GM18907 (cell line): Measurements from ENCODE around the gene LMF1.

Experiments used
- ATAC-seq: cut with Tn5 transposase; IDR thresholded peaks from one replicate; pipeline ENCODE4 v1.9.1; 2021; ENCODE audit warnings: mild to moderate bottlenecking, moderate library complexity; ENCODE audit not compliant: unreplicated experiment

Gene LMF1

DNA sequence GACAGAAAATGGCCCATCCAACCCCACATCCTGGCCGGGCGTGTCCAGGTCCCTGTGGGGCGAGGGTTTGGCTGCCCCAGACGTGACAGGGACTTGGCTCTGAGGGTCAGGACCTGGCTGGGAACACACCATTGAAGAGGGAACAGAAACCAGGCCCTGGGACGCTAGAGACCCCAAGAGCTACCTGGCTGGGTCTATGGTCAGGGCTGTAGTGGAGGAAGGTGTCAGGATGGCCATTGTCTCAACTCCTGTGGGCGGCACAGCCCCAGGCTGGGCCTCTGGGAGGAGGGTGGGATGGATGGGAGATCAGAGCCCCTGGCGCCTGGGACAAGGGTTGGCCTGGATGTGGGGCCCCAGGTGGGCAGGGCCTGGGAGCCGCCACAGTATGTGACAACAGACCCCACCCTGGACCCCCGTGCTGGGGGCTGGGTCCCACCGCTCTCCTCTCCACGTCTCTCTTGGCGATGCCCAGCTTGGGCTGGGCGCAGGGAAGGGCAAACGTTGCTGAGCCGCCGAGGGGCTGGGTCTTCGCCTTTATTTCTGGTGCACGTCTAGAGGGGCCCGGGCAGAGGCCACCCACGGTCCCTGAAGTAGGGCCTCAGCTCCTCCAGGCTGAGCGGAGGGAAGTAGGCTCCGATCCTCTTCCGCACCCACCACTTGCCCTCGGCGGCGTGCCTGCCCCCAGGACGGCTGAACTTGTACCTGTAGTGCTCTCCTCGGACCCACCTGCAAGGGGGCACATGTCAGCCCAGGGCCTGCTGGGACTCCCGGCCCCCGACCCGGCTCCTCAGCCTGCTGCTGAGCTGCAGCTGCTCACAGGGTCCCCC lies 116.6 kb downstream of the LMF1 start:
- ATAC-seq = no peak

DNA sequence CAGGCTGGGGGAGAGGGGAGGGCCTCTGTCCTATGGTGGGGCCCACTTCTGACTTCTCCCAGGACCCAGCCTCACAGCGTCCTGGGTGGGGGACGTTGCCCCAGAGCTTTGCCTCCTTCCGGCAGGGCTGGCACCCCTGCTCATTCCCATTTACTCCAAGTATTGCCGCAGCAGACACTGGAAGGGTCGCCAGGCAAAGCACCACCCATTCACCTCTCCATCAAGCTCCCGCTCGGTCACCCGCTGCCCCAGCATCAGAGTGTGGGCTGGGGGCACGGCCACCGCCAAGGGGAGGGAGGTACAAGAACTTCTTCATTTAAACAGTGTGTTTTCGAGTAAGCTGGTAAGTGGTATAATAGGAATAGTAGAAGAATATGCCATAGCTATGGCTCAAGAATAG lies 117.5 kb downstream of the LMF1 start:
- ATAC-seq = no peak

DNA sequence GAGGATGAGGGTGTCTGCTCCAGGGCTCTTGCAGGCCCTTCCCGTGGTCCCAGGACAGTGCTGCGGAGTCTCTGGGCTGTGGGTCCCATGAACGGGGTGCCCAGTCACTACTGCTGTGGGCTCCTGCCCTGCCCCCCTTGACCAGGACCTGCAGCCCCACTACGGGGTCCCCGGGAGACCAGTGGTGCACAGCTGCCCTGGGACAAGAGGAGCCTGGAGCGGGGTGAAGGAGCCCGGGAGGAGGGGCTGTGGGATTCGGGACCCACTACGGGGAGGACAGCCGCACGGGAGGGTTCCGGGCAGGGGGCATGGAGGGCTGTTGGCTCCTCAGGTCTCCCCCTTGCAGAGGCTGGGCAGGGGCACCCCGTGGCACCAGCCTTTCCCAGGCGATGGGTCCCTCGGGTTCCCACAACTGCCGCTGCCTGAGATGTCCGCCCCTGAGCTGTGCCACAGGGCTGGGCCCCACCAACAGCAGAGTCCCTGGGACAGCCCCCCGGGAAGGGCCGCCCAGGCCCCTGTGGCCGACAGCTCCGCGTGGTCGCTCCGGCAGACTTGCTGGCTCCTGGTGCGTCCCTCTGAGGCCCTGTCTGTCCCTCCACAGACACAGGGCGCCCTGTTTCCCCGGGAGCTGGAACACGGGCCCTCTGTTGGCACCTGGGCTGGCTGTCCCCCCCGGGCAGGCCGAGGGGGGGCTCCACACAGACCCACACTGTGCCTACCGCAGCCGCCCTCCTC lies 118.2 kb downstream of the LMF1 start:
- no peak for ATAC-seq

DNA sequence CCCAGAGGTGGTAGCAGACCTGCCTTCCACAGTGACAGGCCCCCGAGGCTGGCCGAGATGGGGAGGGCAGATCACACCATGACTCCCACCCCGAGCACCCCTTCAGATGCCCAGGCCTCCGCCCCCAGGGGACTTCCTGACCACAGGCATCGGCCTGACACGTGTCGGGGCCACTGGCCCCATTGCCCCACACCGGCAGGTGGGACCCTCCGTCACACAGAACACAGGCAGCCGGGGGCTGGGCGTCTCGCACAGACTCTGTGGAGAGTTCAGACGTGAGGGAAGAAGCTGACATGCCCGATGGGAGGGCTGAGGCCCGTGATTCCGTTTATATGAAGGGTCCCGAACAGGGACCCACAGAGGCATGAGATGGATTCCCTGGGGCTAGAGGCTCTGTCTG lies 118.9 kb downstream of the LMF1 start:
- no peak for ATAC-seq

DNA sequence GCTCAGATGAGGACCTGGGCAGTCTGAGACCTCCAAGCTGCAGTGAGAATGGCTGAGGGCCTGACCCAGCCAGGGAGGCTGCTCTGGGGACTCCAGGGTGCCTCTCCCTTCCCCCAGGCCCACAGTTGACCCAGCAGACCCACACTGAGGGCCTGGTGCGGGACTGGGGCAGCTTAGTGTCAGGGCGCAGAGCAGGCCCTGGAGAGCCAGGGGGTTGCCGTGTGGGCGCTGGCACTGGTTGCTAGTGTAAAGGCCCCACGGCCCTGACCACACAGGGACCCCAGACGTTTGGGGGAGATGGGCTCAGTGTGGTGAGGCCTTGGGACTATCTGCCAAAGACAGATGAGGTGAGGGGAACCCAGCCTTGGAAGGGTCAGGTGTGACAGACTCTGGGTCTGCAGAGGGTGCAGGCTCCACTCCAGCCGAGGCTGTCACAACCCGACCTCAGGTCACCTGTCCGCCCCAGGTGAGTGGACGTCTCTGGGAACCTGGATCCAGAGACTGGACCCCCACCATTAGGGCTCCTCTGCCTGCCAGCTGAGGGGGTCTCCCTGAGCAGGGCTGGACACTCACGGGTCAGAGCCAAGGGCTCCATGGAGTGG lies 119.5 kb downstream of the LMF1 start:
- ATAC-seq = no peak

DNA sequence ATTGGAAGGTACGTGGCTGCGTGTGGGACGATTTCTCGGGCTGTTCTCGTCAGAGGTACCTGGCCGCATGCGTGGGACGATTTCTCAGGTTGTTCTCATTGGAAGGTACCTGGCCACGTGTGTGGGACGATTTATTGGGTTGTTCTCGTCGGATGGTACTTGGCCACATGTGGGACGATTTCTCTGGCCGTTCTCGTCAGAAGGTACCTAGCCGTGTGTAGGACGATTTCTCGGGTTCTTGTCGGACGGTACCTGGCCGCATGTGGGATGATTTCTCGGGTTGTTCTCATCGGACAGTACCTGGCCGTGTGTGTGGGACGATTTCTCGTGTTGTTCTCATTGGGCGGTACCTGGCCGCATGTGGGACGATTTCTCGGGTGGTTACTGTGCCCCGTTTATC lies 120.1 kb downstream of the LMF1 start:
- no peak for ATAC-seq

DNA sequence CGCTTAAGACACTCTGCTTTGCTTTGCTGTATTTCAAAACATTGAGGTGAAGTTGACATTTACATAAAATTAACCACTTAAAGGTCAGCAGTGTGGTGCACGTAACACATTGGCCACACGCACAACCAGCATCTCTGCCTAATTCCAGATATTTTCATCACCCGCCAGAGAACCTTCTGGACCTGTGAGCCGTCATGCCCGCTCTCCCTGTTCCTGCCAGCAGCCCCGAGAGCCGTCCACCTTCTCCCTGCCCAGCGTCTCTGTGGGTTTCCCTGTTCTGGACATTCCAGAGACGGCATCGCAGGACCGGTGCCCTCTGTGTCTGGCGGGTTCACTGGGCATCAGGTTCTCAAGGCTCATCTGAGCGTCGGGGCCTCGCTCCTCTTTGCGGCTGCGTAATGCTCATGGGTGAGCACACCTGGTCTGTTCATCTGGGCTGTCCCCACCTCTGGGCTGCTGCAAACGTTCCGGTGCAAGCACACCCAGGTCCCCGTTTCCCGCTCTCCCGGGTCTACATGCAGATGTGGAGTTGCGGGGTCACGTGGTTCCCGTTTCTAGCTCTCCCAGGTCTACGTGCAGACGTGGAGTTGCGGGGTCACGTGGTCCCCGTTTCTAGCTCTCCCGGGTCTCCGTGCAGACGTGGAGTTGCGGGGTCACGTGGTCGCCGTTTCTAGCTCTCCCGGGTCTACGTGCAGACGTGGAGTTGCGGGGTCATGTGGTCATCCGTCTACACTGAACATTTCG lies 122.1 kb downstream of the LMF1 start:
- no peak for ATAC-seq

DNA sequence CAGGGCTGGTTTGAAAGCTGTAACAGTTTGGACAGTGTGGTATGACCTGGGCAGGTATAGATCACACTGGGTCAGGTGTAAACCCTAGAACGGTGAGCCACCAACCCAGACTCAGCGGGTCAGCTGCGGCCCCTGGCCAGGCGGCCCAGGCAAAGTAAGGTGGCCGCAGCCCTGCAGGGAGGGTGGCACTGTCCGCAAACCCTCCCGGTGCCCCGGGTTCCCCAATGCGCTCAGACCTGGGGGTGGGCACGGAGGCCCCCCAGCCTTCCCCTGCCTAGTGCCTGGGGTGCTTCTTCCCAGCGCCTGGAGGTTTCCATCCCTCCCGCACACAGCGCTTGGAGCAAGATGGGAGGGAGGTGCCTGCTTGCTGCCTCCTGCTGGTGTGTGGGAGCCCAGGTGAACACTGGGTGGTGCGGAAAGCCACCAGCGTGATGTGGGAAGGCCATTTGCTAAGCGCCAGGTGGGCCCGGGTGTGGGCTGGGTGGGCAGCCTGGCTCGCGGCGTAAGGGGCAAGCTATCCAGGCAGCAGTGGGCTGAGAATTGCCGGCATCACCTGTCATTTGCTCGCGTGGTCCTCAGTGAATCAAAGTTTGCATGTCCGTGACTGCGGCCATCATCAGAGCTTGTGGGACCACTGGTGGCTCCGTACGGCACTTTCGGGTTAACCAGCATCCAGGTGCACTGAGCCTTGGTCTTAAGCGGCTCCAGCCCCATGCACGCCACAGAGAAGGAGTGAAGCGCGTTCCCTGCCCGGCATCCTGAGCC lies 122.9 kb downstream of the LMF1 start:
- ATAC-seq = no peak

DNA sequence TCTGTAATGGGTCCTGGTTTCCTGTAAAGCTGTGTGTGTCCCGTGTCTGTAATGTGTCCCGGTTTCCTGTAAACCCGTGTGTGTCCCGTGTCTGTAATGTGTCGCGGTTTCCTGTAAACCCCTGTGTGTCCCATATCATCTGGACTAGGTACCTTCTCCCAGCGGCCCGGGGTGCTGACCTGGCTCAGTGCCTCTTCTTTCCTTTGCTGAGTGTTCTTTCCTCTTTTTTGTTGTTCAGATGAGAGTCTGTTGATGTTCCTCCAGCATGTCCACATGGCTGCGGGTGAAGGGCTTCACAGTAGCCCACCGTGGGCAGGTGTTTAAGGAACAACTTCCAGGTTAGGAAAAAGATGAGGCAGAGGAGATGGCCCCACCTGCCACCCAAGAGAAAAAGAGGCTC lies 123.6 kb downstream of the LMF1 start:
- ATAC-seq = no peak

DNA sequence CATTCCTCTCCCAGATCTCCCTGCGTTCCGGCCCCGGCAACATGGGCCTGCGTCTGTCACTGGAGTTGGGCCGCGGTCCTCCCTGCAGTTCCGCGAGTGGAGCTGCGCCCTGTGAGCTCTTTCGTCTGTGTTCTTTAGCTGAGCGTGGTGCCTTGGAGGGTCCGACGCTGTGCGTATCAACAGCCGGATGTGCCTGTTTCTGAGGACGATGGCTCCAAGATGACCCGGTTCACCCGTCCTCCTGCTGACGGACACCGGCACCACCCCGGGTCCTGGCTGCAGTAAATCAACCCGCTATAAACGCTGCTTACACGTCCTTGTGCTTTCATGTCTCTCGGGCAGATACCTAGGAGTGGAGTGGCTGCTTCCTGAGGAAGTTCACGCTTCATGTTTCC lies 125.4 kb downstream of the LMF1 start:
- no peak for ATAC-seq

DNA sequence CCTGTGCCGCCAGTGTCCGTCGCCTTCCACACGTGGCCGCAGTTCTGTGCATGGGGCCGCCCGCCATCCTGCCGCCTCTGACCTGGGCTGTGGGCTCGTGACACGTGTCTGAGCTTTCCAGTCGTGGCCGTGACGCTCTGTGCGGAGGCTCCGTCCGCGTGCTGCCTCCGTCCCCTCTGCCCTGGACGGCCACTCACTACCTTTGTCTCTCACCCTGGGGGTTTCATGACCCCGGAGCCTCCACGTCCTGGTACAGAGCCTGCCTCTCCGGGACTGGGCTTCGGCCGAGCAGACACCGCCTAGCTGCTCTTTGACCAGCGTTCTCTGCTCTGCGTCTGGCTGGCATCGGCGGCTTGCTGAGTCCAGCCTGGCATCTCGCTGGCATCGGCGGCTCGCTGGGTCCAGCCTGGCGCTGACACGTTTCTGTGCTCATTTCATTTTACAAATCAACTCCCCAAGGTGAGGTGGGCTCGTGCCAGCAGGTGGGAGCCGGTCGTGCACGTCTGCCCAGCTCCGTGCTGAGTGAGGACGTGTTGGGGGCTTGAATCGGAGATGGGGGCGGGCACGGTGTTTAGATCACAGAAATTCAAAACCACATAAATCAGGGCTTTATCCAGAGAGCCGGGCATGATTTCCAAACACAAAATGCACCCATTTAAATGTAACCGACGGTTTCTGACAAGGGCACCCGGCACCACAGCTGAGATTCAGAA lies 126.0 kb downstream of the LMF1 start:
- ATAC-seq = no peak

DNA sequence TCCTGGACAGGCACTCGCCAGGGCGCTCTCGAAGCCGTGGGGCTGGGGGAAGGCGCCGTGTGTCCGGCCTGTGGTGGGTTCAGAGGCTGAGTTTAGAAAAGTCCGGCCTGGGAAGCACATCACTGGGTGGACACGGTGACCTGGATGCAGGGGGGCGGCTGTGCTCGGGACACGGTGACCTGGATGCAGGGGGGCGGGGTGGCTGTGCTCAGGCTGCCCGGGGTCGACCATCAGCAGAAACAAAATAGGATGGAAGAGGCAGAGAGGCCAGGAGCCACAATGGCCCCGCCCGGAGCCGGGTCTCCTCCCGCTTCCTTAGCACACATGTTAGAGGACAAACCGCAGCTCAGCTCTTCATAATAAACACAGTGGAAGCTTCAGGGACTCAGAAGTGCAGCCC lies 127.0 kb downstream of the LMF1 start:
- no peak for ATAC-seq

DNA sequence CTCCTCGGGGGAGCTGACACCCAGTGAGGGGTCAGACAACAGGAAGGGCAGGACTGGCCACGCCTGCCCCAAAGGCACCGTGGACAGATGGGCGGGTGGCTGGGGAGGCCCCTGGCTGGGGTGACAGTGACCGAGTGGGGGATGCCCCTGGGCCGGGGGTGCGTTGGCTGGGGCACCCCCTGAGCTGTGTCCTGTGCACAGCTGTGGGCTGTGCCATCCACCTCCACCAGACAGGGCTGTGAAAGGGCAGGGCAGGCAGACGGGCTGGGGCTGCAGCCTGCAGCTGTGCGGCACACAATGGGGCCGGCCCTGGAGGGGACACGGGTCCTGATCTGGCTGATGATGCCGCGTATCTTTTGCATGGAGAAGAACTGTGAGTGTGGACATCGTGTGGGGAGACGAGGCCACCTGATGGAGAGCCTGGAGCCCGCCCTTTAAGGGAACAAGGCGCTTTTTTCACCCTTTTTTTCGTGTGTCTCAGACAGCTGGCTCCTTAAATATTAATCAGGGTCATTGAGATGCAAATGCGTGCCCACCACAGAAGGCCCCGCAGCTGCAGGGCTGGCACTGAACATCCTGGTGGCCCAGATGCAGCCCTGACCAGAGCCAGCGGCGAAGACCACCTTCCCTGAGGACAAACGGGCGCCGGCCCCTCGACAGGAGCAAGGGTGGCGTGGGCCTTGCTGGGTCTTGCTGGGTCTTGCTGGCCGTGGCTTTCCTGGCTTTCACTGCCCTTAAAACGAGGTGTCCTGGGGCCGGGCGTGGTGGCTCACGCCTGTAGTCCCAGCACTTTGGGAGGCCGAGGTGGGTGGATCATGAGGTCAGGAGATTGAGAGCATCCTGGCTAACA lies 127.8 kb downstream of the LMF1 start:
- no peak for ATAC-seq

DNA sequence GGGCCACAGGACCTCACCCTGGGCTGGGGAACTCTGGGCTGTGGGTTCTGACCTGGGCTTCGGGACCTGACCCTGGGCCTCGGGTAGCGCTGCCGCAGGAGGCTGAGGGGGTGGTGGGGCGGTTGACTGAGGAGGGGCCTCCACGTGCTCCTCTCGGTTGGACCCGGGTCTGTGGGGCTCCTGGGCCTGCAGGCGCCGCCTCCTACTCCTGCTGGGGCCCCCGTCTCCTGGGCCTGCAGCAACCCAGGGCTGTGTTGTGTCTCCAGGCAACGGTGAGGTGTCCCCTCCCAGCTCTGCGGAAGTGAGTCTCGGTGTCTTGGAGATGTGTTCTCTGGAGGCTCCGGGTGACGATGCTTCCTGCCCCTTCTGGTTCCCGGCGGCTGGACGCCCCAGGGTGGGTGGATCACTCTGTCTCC lies 128.7 kb downstream of the LMF1 start:
- ATAC-seq = no peak

DNA sequence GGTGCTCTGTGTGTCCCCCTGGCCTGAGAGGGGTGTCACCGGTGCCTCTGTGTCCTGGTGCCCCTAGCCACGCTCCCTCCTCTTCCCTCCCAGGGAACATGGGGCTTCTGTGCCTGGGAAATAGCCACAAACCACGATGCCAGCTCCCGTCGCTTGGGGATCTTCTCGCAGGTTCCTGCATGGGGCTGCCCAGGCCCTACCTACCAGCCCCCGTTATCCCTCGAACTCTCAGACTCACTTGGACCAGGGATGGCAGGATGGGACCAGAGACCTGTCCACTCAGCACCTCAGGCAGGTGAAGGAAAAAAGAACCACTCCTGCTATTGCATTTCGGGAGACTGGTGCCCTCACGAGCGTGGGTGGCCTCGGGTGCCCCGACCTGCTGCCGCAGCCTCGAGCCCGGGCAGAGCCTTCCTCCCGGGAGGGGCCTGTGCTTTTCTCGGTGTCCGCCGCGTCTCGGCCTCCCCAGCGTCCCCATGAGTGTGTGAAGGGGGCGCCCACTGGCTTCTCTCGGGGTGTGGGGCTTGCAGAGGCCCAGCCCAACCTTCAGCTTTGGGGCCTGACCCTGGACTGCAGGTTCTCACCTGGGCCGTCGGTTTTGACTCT lies 129.2 kb downstream of the LMF1 start:
- ATAC-seq = no peak

DNA sequence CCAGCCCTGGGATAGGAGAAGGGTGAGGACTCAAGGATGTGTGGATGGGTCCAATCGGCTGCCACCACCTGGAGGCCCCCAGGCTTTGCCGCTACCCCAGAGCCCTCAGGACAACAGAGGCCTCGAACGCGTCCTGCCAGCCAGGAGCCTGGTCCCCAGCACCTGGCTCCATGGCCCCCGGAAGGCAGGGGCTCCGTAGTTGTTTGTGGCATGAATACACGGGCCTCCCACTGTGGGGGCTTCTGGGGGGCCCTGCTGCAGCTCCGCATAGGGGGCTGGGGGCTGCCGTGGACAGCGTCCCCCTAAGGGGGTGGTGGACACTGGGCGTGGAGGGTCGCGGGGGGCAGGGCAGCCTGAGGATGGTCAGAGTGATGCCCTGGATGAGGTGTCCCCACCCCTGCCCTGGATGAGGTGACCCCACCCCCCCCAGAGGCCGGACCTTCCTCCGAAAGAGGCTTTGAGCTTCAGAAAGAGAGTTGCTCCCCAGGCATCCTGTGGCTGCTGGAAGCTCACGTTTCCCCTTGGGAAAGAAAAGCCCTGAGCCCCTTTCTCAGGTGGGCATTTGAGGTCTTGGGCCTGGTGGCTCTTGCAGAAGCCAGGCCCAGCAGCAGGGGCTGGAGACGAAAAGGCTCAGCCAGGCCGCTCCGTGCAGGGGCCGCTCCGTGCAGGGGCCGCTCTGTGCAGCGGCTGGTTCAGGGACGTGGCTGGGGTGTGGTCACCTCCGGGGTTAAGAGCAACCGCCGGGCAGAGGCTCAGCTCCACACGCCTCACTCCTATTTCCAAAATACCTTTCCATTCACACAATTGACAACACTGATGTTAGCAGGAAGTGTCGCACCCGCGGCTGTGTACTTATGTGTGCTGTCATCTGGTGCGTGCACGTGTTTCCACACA lies 130.0 kb downstream of the LMF1 start:
- ATAC-seq = no peak

DNA sequence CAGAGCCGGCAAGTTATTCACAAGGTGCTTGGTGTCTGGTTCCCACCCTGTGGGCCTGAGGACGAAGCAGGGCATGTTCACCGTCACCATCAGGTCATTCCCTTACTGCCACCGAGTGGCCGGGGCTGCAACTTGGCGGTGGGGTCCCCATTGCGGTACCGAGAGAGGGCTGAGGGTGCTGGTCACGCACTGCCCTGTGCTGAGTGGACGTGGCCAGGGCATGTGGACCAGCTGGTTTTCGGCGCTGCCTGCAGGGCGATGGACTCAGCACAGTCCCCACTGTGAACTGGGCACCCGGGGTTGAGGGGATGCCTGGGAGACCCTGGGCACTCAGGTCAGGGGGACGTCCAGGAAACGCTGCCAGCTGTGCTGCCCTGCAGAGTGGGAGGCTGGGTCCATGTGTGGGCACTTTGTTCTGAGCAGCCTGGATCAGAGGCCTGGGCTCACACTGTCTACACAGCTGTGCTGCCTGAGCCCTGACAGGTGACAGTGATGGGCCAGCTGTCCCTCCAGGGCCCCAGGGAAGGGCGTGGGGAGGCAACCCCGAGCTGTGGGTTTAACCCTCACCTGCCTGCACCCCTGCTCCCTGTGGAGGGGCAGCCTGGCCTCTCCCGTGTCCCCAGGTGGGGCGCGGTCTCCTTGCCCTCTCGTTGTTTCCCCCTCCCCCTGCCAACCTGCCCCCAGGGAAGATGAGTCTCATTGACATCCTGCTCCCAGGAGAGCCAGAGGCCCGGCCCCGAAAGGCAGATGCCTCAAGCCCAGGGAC lies 131.0 kb downstream of the LMF1 start:
- ATAC-seq = no peak
